HCT116 (cell line): ENCODE data around the gene ANXA7. TPM values are rescaled to one million over a fixed set of nuclear protein-coding genes. Genes with fewer than 3 reads are reported as not detected.

Source experiments
- ATAC-seq: fragments of 200-7000 bp; cut with Tn5 transposase; 2 replicates; pipeline ENCODE4 v1.9.1; 2020; ENCODE audit warnings: mild to moderate bottlenecking, moderate library complexity
- BruUV-seq: library from RNA; stranded (reverse); fragments of 400-500 nt; replicated peaks from 2 replicates; lab custom pipeline; 2021; lab: Mats Ljungman, UMichigan
- CTCF ChIA-PET: fragments of 300-600 bp; sonication (Branson Sonifier 250); formaldehyde crosslinking; loops from one replicate; lab custom pipeline; 2021; ENCODE audit warnings: antibody characterized with exemption; lab: Charles Lee
- POLR2A ChIA-PET: fragments of 300-600, 350-600 bp; sonication (Branson Sonifier 250); formaldehyde crosslinking; loops from one replicate; lab custom pipeline; 2021; ENCODE audit warnings: antibody characterized with exemption; lab: Charles Lee
- RAD21 ChIA-PET, 2 experiments: fragments of 300-600 bp; sonication (Branson Sonifier 250); formaldehyde crosslinking; loops; one replicate each; lab custom pipeline; 2023; ENCODE audit warnings: low total read pairs in 2 of 2; ENCODE audit not compliant: uncharacterized antibody in 2 of 2, unreplicated experiment in 2 of 2, low non-redundant PET in 1 of 2; lab: Charles Lee
- DNase-seq: peaks from one replicate; pipeline ENCODE4 v3.0.0-alpha.2; 2010; ENCODE audit warnings: low read depth, low spot score
- H2AFZ ChIP-seq: fragments of 200-600 bp; shearing (Covaris generic), sonication (generic); 2 replicates; pipeline ENCODE4 v1.6.1; 2017; ENCODE audit warnings: low read depth, mixed run types, mixed read lengths, antibody characterized with exemption, low read length; ENCODE audit not compliant: poor library complexity, severe bottlenecking
- H3K27ac ChIP-seq: 2 replicates; pipeline ENCODE4 v1.5.1; 2012; ENCODE audit warnings: low read depth, low read length
- H3K27me3 ChIP-seq: fragments of 200-600 bp; sonication (generic); 2 replicates; pipeline ENCODE4 v1.6.1; 2016; ENCODE audit warnings: mixed run types, low read length, mixed read lengths; ENCODE audit not compliant: insufficient read depth
- H3K36me3 ChIP-seq, 2 experiments: fragments of 200-500 bp in 1 of 2; fragments of 200-600 bp in 1 of 2; sonication (Bioruptor generic) in 1 of 2; sonication (generic) in 1 of 2; 2 replicates each; pipeline versions ENCODE4 v1.5.1 to v1.6.1; 2014 to 2016; ENCODE audit warnings: low read length in 2 of 2, inconsistent platforms in 1 of 2, mixed read lengths in 1 of 2, mixed run types in 1 of 2; ENCODE audit not compliant: insufficient read depth in 2 of 2, control insufficient read depth in 1 of 2
- H3K4me1 ChIP-seq, 2 experiments: fragments of 200-600 bp in 1 of 2; sonication (generic) in 1 of 2; 2 replicates each; pipeline versions ENCODE4 v1.5.1 to v1.6.1; 2012 to 2017; ENCODE audit warnings: low read length in 2 of 2, inconsistent platforms in 1 of 2, mild to moderate bottlenecking in 1 of 2, mixed read lengths in 1 of 2, mixed run types in 1 of 2, moderate library complexity in 1 of 2; ENCODE audit not compliant: insufficient read depth in 2 of 2, control insufficient read depth in 1 of 2
- H3K4me2 ChIP-seq: fragments of 200-600 bp; sonication (generic); 2 replicates; pipeline ENCODE4 v1.6.1; 2017; ENCODE audit warnings: mixed run types, low read length, mixed read lengths
- H3K4me3 ChIP-seq, 2 experiments: fragments of 200-600 bp in 1 of 2; sonication (generic) in 1 of 2; replicated peaks in 1 of 2; 2 replicates each; pipeline ENCODE4 v1.5.1; 2011 to 2016; ENCODE audit warnings: low read length in 2 of 2, control low read depth in 1 of 2, low read depth in 1 of 2, mild to moderate bottlenecking in 1 of 2, mixed read lengths in 1 of 2, mixed run types in 1 of 2
- H3K79me2 ChIP-seq: fragments of 200-600 bp; sonication (generic); 2 replicates; pipeline ENCODE4 v1.6.1; 2017; ENCODE audit warnings: mild to moderate bottlenecking, mixed run types, low read length, moderate library complexity, mixed read lengths; ENCODE audit not compliant: insufficient read depth
- H3K9ac ChIP-seq: fragments of 200-600 bp; sonication (generic); 2 replicates; pipeline ENCODE4 v1.6.1; 2016; ENCODE audit warnings: low read length, mixed read lengths
- H3K9me2 ChIP-seq: fragments of 200-600 bp; sonication (generic), shearing (Covaris generic); 2 replicates; pipeline ENCODE4 v1.6.1; 2017; ENCODE audit warnings: mixed run types, mild to moderate bottlenecking, moderate library complexity; ENCODE audit not compliant: insufficient read depth
- H3K9me3 ChIP-seq, 2 experiments: fragments of 200-500 bp in 1 of 2; fragments of 200-600 bp in 1 of 2; sonication (Bioruptor generic) in 1 of 2; sonication (generic) in 1 of 2; 2 replicates each; pipeline ENCODE4 v1.6.1; 2014 to 2017; ENCODE audit warnings: low read length in 2 of 2, mixed read lengths in 2 of 2, inconsistent platforms in 1 of 2, low read depth in 1 of 2, mild to moderate bottlenecking in 1 of 2, mixed run types in 1 of 2, moderate library complexity in 1 of 2; ENCODE audit not compliant: control insufficient read depth in 1 of 2, insufficient read depth in 1 of 2
- H4K20me1 ChIP-seq: fragments of 200-600 bp; sonication (generic), shearing (Covaris generic); 2 replicates; pipeline ENCODE4 v1.6.1; 2017; ENCODE audit warnings: mixed run types, mild to moderate bottlenecking, moderate library complexity; ENCODE audit not compliant: insufficient read depth
- ATF3 ChIP-seq: IDR thresholded peaks from 2 replicates; pipeline ENCODE4 v1.6.1; 2012
- ELF1 ChIP-seq: IDR thresholded peaks from 2 replicates; pipeline ENCODE4 v1.6.1; 2012; ENCODE audit warnings: low read depth, borderline replicate concordance
- EZH2 ChIP-seq: fragments of 200-600 bp; sonication (generic); IDR thresholded peaks from 2 replicates; pipeline ENCODE4 v1.6.1; 2017; ENCODE audit warnings: antibody characterized with exemption, mixed run types
- EZH2phosphoT487 ChIP-seq: fragments of 200-600 bp; IDR thresholded peaks from 2 replicates; pipeline ENCODE4 v1.6.1; 2018; ENCODE audit warnings: antibody characterized with exemption, borderline replicate concordance
- FOSL1 ChIP-seq: IDR thresholded peaks from 2 replicates; pipeline ENCODE4 v1.6.1; 2012; ENCODE audit warnings: low read depth
- JUND ChIP-seq: IDR thresholded peaks from 2 replicates; pipeline ENCODE4 v1.6.1; 2012
- POLR2AphosphoS5 ChIP-seq: IDR thresholded peaks from 2 replicates; pipeline ENCODE4 v1.6.1; 2011; ENCODE audit warnings: mild to moderate bottlenecking, low read depth, low read length, moderate library complexity
- RAD21 ChIP-seq: IDR thresholded peaks from 2 replicates; pipeline ENCODE4 v1.6.1; 2012; ENCODE audit warnings: low read depth, mild to moderate bottlenecking
- REST ChIP-seq: IDR thresholded peaks from 2 replicates; pipeline ENCODE4 v1.6.1; 2012; ENCODE audit warnings: low read depth
- SIN3A ChIP-seq: IDR thresholded peaks from 2 replicates; pipeline ENCODE4 v1.6.1; 2012; ENCODE audit warnings: low read depth
- SP1 ChIP-seq: IDR thresholded peaks from 2 replicates; pipeline ENCODE4 v1.6.1; 2012; ENCODE audit warnings: low read depth
- SRF ChIP-seq: IDR thresholded peaks from 2 replicates; pipeline ENCODE4 v1.6.1; 2012; ENCODE audit warnings: low read depth
- TCF7L2 ChIP-seq: IDR thresholded peaks from 2 replicates; pipeline ENCODE4 v1.7.0; 2011; ENCODE audit warnings: borderline replicate concordance, inconsistent platforms; ENCODE audit not compliant: insufficient read depth, insufficient read length; ENCODE audit errors: extremely low read depth
- YY1 ChIP-seq: IDR thresholded peaks from 2 replicates; pipeline ENCODE4 v1.6.1; 2011; ENCODE audit warnings: low read length, low read depth, moderate library complexity, mild to moderate bottlenecking; ENCODE audit not compliant: insufficient replicate concordance; ENCODE audit errors: extremely low read depth
- ZBTB33 ChIP-seq: IDR thresholded peaks from 2 replicates; pipeline ENCODE4 v1.6.1; 2011; ENCODE audit warnings: mild to moderate bottlenecking, low read length, moderate library complexity; ENCODE audit not compliant: insufficient replicate concordance; ENCODE audit errors: extremely low read depth
- ZFX ChIP-seq: fragments of 450-650 bp; IDR thresholded peaks from 2 replicates; pipeline ENCODE4 v1.6.1; 2017
- ZNF274 ChIP-seq: fragments of 200-500 bp; sonication (Bioruptor generic); IDR thresholded peaks from 2 replicates; pipeline ENCODE4 v1.6.1; 2014; ENCODE audit warnings: mild to moderate bottlenecking, low read depth, low read length, inconsistent platforms
- intact Hi-C: fragments of 100-400 bp; cut with micrococcal nuclease; formaldehyde crosslinking; loops from 2 replicates; pipeline ENCODE4 v1.10.0; 2022
- total RNA-seq: library from RNA; stranded (reverse); gene quantifications from one replicate; pipeline ENCODE4 v1.2.1, GENCODE V29; 2021; ENCODE audit not compliant: unreplicated experiment
- TF ChIP-seq, protein P1 (sequence below): IDR thresholded peaks from 2 replicates; pipeline ENCODE4 v1.6.1; 2012

ANXA7 gene
- total RNA-seq, 1 experiment from 2014 or later = 105 TPM

GRCh38 chr10:73357821-73358220 lies 56.0 kb downstream of the ANXA7 start:
- H2AFZ ChIP-seq = no peak overlapping the region
- no peaks in the 10 kb centered on the region for H3K36me3 ChIP-seq
- no peak overlapping the region for H3K4me2 ChIP-seq
- H3K9me3 ChIP-seq = no peaks in the 10 kb centered on the region
- TF ChIP-seq ATF3 (no peak), RAD21 (no peak), EZH2 (no peak), YY1 (no peak), ZNF274 (no peak), POLR2AphosphoS5 (no peak), REST (no peak), ELF1 (no peak), ZBTB33 (no peak), SP1 (no peak), SRF (no peak), TCF7L2 (no peak), ZFX (no peak), SIN3A (no peak), FOSL1 (no peak), EZH2phosphoT487 (no peak), JUND (no peak)
- TF ChIP-seq, protein P1, sequence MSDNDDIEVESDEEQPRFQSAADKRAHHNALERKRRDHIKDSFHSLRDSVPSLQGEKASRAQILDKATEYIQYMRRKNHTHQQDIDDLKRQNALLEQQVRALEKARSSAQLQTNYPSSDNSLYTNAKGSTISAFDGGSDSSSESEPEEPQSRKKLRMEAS = no peak
- TF ChIP-seq, all 23 proteins: peak for 0
- BruUV-seq = no TSS peak
- H3K9ac ChIP-seq = no peak overlapping the region
- RAD21 ChIA-PET = no interaction called here
- H3K27ac ChIP-seq = no peak overlapping the region
- H3K9me2 ChIP-seq = no peaks in the 10 kb centered on the region
- H3K79me2 ChIP-seq = no peaks in the 10 kb centered on the region
- H3K4me1 ChIP-seq = no peaks in the 10 kb centered on the region
- H3K27me3 ChIP-seq = no peaks in the 10 kb centered on the region
- H3K4me3 ChIP-seq = no peak overlapping the region
- CTCF ChIA-PET = no interaction called here
- ATAC-seq (no peak), DNase-seq (no peak)
- intact Hi-C loops = no loop called here
- POLR2A ChIA-PET = no interaction called here
- no peaks in the 10 kb centered on the region for H4K20me1 ChIP-seq
